Measurements from ENCODE around the gene ARMC2. TPM values are rescaled to one million over a fixed set of nuclear protein-coding genes. Genes with fewer than 3 reads are reported as not detected.
A peak's percentile ranks its signal among the peaks of the same experiment; 100 is the strongest.
"Not testable (repeated sequence)": the region's sequence is repeated elsewhere in the genome, so short reads cannot be mapped to it uniquely, and the experiment has no call there.

The ARMC2 gene
- total RNA-seq, 1 donor from 2014 or later, result 4.7 TPM

DNA sequence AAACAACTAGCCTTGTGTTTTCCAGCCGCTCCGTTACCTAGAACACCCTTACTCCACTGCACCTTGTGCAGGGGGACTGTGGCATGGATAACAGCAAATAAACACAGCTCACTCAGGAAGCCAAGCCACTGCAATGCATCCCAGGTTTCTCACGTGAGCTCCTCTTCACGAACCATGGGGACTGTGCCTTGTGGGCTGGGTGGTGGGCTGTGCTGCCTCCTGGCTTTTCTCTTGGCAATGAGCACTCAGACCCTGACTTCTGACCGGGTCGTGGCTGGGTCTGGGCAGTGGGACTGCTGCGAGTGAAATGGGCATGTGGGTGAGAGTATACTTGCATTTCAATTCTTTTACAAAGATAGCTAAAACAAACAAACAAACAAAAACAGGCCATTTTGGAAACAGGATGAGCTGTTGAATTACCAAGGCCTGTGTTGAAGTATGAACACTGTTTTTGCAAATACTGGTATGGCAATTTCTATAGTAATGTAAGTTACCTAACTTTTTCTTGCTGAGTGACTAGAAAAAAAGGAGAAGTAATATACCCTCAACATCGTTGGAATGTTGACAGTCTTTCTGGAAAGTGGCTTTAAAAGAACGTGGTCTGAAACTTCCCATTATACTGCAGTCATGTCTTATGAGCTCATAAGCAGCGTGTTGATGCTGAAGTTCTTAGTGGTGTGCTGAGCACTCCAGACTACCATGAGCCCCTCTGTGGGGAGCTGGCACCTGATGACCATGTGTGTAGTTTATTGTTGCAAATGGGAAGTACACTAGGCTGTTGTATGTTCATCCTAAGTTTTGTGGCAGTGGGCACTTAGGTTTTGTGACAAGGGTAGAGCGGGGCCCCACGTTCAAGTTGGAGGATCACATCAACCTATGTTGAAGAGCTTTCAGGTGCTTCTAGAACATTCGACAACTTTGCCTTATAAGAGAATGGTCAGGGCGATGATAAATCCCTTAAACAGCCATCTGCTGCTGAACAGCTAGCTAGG lies 120.4 kb downstream of the ARMC2 start:
- H3K9ac ChIP-seq (ENCODE audit: low read depth in 1 of 3, low read length in 3 of 3), result no peak overlapping the region
- H3K27me3 ChIP-seq (ENCODE audit: control insufficient read depth in 3 of 3, insufficient read depth in 3 of 3, low read length in 3 of 3), result no peaks in the 10 kb centered on the region
- H3K4me1 ChIP-seq (ENCODE audit: control insufficient read depth in 3 of 3, insufficient read depth in 3 of 3, low read length in 3 of 3), result peaks cover 14 to 25% (median 19%) of the 10 kb centered on the region in 3 donors
- no peaks in the 10 kb centered on the region for H3K9me3 ChIP-seq (ENCODE audit: control insufficient read depth in 3 of 3, low read length in 3 of 3)
- no peaks in the 10 kb centered on the region for H3K36me3 ChIP-seq (ENCODE audit: control insufficient read depth in 3 of 3, insufficient read depth in 3 of 3, low read length in 3 of 3)
- H3K4me3 ChIP-seq (ENCODE audit: low read length in 3 of 3), result no peak overlapping the region
- peak overlapping the region; percentile 80 for H3K27ac ChIP-seq (ENCODE audit: low read depth, low read length)

DNA sequence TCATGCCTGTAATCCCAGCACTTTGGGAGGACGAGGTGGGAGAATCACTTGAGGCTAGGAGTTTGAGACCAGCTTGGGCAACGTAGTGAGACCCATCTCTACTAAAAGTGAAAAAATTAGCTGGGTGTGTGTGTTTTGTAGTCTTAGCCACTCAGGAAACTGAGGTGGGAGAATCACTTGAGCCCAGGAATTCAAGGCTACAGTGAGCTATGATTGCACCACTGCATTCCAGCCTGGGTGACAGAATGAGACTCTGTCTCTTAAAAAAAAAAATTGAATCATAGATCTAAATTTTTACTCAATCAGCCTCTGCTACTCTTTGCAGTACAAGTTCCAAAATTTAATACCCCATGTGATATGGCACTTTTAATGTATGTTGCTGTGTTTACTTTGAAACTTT lies 121.6 kb downstream of the ARMC2 start:
- peaks cover 14 to 28% (median 19%) of the 10 kb centered on the region in 3 donors for H3K4me1 ChIP-seq (ENCODE audit: control insufficient read depth in 3 of 3, insufficient read depth in 3 of 3, low read length in 3 of 3)
- H3K27ac ChIP-seq (ENCODE audit: low read depth, low read length), result peak overlapping the region; percentile 8

DNA sequence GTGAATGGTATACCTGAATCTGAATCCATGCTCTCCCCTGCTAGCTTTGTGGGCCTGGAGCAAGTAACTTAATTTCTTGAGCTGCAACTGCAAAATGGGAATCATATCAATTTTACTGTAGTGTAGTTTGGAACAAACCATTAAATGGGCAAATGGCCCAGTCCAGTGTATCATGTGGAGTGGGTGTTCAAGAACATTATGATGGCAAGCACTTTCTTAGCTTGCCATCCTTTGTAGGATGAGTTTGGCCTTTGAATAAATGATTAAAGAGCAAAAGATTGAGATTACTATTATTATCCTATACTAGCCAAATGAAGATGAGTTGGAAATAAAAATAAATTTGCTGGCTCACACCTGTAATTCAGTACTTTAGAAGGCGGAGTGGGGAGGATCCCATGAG lies 126.0 kb downstream of the ARMC2 start:
- no peak overlapping the region for H3K9ac ChIP-seq (ENCODE audit: low read depth in 1 of 3, low read length in 3 of 3)
- peaks cover 6 to 10% (median 8%) of the 10 kb centered on the region in 3 donors for H3K4me1 ChIP-seq (ENCODE audit: control insufficient read depth in 3 of 3, insufficient read depth in 3 of 3, low read length in 3 of 3)
- no peak overlapping the region for H3K27ac ChIP-seq (ENCODE audit: low read depth, low read length)
- no peaks in the 10 kb centered on the region for H3K27me3 ChIP-seq (ENCODE audit: control insufficient read depth in 3 of 3, insufficient read depth in 3 of 3, low read length in 3 of 3)
- no peaks in the 10 kb centered on the region for H3K9me3 ChIP-seq (ENCODE audit: control insufficient read depth in 3 of 3, low read length in 3 of 3)
- H3K36me3 ChIP-seq (ENCODE audit: control insufficient read depth in 3 of 3, insufficient read depth in 3 of 3, low read length in 3 of 3), result no peaks in the 10 kb centered on the region
- no peak overlapping the region for H3K4me3 ChIP-seq (ENCODE audit: low read length in 3 of 3)

More for the DNA sequence above, 121.6 kb downstream of the ARMC2 start:
- H3K9ac ChIP-seq (ENCODE audit: low read depth in 1 of 3, low read length in 3 of 3), result no peak overlapping the region
- H3K36me3 ChIP-seq (ENCODE audit: control insufficient read depth in 3 of 3, insufficient read depth in 3 of 3, low read length in 3 of 3), result no peaks in the 10 kb centered on the region
- no peak overlapping the region for H3K4me3 ChIP-seq (ENCODE audit: low read length in 3 of 3)
- H3K27me3 ChIP-seq (ENCODE audit: control insufficient read depth in 3 of 3, insufficient read depth in 3 of 3, low read length in 3 of 3), result no peaks in the 10 kb centered on the region
- H3K9me3 ChIP-seq (ENCODE audit: control insufficient read depth in 3 of 3, low read length in 3 of 3), result no peaks in the 10 kb centered on the region

DNA sequence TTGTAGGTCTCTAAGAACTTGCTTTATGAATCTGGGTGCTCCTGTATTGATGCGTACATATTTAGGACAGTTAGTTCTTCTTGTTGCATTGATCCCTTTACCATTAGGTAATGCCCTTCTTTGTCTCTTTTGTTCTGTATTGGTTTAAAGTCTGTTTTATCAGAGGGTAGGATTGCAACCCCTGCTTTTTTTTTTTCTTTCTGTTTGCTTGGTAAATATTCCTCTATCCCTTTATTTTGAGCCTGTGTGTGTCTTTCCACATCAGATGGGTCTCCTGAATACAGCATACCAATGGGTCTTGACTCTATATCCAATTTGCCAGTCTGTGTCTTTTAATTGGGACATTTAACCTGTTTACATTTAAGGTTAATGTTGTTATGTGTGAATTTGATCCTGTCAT lies 130.4 kb downstream of the ARMC2 start:
- H3K4me1 ChIP-seq (ENCODE audit: control insufficient read depth in 3 of 3, insufficient read depth in 3 of 3, low read length in 3 of 3); H3K9ac ChIP-seq (ENCODE audit: low read depth in 1 of 3, low read length in 3 of 3); H3K36me3 ChIP-seq (ENCODE audit: control insufficient read depth in 3 of 3, insufficient read depth in 3 of 3, low read length in 3 of 3); H3K9me3 ChIP-seq (ENCODE audit: control insufficient read depth in 3 of 3, low read length in 3 of 3); H3K27me3 ChIP-seq (ENCODE audit: control insufficient read depth in 3 of 3, insufficient read depth in 3 of 3, low read length in 3 of 3); H3K4me3 ChIP-seq (ENCODE audit: low read length in 3 of 3); H3K27ac ChIP-seq (ENCODE audit: low read depth, low read length): not testable (repeated sequence)

DNA sequence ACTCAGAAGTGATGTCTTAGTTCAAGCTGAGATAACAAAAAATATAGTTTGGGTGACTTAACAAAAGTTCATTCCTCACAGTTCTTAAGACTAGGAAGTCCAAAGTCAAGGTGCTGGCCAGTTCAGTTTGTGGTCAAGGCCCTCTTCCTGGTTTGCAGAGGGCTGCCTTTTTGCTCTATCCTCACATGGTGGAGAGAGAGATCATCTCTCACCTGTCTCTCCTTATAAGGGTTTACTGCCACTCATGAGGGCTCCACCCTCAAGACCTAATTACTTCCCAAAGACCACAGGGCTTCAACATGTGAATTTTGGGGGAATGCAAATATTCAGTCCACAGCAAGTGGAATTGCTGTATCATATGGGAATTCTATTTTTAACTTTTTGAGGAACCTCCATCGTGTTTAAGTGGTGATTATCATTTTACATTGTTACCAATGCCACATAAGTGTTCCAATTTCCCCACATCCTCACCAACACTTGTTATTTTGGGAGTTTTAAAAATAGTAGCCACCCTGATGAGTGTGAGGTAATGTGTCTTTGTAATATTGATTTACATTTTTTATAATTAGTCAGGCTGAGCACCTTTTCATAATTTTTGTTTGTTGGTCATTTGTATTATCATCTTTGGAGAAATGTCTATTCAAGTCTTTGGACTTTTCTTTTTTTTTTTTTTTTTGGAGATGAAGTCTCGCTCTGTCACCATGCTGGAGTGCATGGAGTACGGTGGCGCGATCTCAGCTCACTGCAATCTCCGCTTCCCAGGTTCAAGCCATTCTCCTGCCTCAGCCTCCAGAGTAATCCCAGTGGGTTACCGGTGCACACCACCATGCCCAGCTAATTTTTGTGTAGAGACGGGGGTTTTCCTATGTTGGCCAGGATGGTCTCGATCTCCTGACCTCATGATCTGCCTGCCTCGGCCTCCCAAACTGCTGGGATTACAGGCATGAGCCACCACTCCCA lies 134.2 kb downstream of the ARMC2 start:
- Histone ChIP-seq H3K4me3 (ENCODE audit: low read length in 3 of 3) (no peak overlapping the region), H3K4me1 (ENCODE audit: control insufficient read depth in 3 of 3, insufficient read depth in 3 of 3, low read length in 3 of 3) (no peaks in the 10 kb centered on the region), H3K9me3 (ENCODE audit: control insufficient read depth in 3 of 3, low read length in 3 of 3) (no peaks in the 10 kb centered on the region), H3K9ac (ENCODE audit: low read depth in 1 of 3, low read length in 3 of 3) (no peak overlapping the region), H3K27me3 (ENCODE audit: control insufficient read depth in 3 of 3, insufficient read depth in 3 of 3, low read length in 3 of 3) (no peaks in the 10 kb centered on the region), H3K36me3 (ENCODE audit: control insufficient read depth in 3 of 3, insufficient read depth in 3 of 3, low read length in 3 of 3) (peaks cover 3 to 16% (median 11%) of the 10 kb centered on the region in 3 donors), H3K27ac (ENCODE audit: low read depth, low read length) (no peak overlapping the region)

DNA sequence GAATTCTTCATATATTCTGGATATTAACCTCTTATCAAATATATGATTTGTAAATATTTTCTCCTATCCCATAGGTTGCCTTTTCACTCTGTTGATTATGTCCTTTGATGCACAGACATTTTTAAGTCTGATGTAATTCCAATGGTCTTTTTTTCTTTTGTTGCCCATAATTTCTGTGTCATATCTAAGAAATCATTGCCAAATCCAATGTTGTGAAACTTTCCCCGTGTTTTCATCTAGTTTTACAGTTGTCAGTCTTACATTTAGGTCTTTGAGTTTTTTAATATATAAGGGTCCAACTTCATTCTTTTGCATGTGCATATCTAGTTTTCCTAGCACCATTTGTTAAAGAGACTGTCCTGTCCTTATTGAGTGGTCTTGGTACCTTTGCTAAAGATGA lies 134.9 kb downstream of the ARMC2 start:
- H3K27ac ChIP-seq (ENCODE audit: low read depth, low read length), result no peak overlapping the region
- peaks cover 4 to 23% (median 16%) of the 10 kb centered on the region in 3 donors for H3K36me3 ChIP-seq (ENCODE audit: control insufficient read depth in 3 of 3, insufficient read depth in 3 of 3, low read length in 3 of 3)
- no peak overlapping the region for H3K9ac ChIP-seq (ENCODE audit: low read depth in 1 of 3, low read length in 3 of 3)
- H3K27me3 ChIP-seq (ENCODE audit: control insufficient read depth in 3 of 3, insufficient read depth in 3 of 3, low read length in 3 of 3), result no peaks in the 10 kb centered on the region
- no peaks in the 10 kb centered on the region for H3K9me3 ChIP-seq (ENCODE audit: control insufficient read depth in 3 of 3, low read length in 3 of 3)
- no peaks in the 10 kb centered on the region for H3K4me1 ChIP-seq (ENCODE audit: control insufficient read depth in 3 of 3, insufficient read depth in 3 of 3, low read length in 3 of 3)
- H3K4me3 ChIP-seq (ENCODE audit: low read length in 3 of 3), result no peak overlapping the region

DNA sequence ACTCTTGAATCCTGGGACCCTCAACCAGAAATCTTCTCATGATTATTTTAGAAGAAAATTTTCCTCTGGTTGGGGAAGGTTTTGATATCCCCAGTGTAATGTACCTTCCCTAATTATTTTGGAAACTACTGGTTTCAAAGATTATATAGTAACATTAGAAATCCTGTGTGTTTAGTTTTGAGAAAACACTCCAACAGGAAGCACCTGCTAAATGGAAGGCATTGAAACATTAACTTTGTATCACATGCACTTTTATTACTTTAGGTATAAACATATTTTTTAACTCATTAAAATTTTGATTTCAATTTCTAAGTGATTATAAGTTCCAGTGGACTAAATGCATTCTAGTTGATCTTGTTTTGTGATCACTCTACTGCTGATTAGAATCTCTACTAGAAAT lies 137.1 kb downstream of the ARMC2 start:
- H3K36me3 ChIP-seq (ENCODE audit: control insufficient read depth in 3 of 3, insufficient read depth in 3 of 3, low read length in 3 of 3), result peaks cover 19 to 40% (median 34%) of the 10 kb centered on the region in 3 donors
- H3K27ac ChIP-seq (ENCODE audit: low read depth, low read length), result no peak overlapping the region

DNA sequence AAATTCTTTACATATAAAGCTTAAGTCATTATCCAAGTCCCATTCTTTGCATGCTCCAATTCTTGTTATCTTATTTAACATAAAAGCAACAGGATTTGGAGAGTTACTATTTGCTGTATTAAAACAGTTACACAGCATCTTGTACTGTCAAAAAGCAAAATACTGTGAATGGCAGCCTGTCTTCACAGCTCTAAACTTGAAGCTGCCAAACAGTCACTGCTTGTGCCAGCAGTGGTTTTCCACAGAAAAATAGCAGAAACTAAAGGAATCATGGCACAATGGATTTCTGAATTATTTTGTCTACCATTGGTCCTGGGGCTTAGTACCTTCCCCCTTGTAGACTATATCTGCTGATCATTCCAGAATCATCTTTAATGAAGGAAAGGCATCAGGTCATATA lies 138.9 kb downstream of the ARMC2 start:
- Histone ChIP-seq H3K27me3 (ENCODE audit: control insufficient read depth in 3 of 3, insufficient read depth in 3 of 3, low read length in 3 of 3) (no peaks in the 10 kb centered on the region), H3K27ac (ENCODE audit: low read depth, low read length) (no peak overlapping the region), H3K9ac (ENCODE audit: low read depth in 1 of 3, low read length in 3 of 3) (no peak overlapping the region), H3K4me3 (ENCODE audit: low read length in 3 of 3) (no peak overlapping the region), H3K36me3 (ENCODE audit: control insufficient read depth in 3 of 3, insufficient read depth in 3 of 3, low read length in 3 of 3) (peaks cover 28 to 58% (median 53%) of the 10 kb centered on the region in 3 donors), H3K9me3 (ENCODE audit: control insufficient read depth in 3 of 3, low read length in 3 of 3) (no peaks in the 10 kb centered on the region), H3K4me1 (ENCODE audit: control insufficient read depth in 3 of 3, insufficient read depth in 3 of 3, low read length in 3 of 3) (no peaks in the 10 kb centered on the region)

More for the DNA sequence above, 137.1 kb downstream of the ARMC2 start:
- no peaks in the 10 kb centered on the region for H3K27me3 ChIP-seq (ENCODE audit: control insufficient read depth in 3 of 3, insufficient read depth in 3 of 3, low read length in 3 of 3)
- no peaks in the 10 kb centered on the region for H3K9me3 ChIP-seq (ENCODE audit: control insufficient read depth in 3 of 3, low read length in 3 of 3)
- H3K4me1 ChIP-seq (ENCODE audit: control insufficient read depth in 3 of 3, insufficient read depth in 3 of 3, low read length in 3 of 3), result no peaks in the 10 kb centered on the region
- H3K4me3 ChIP-seq (ENCODE audit: low read length in 3 of 3), result no peak overlapping the region
- no peak overlapping the region for H3K9ac ChIP-seq (ENCODE audit: low read depth in 1 of 3, low read length in 3 of 3)

DNA sequence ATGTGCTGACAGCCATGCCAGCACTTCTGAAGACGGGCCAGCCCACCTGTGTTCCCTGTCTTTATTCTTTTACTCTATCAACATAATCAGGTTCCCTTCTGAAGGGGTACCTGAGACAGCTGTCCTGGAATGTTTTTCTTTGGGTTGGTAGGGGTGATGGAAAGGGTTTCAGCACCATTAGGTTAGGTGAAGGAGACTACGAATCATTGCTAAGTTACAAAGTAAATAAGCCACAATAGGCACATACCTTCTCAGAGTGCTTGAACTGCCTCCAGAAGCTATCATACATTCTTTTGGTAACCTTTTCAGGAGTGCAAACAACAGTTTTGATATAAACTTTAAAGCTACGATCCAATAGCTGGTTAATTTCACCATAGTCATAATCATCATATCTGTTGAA lies 140.1 kb downstream of the ARMC2 start:
- Histone ChIP-seq H3K27ac (ENCODE audit: low read depth, low read length) (no peak overlapping the region), H3K4me3 (ENCODE audit: low read length in 3 of 3) (no peak overlapping the region), H3K9me3 (ENCODE audit: control insufficient read depth in 3 of 3, low read length in 3 of 3) (no peaks in the 10 kb centered on the region), H3K4me1 (ENCODE audit: control insufficient read depth in 3 of 3, insufficient read depth in 3 of 3, low read length in 3 of 3) (no peaks in the 10 kb centered on the region), H3K9ac (ENCODE audit: low read depth in 1 of 3, low read length in 3 of 3) (no peak overlapping the region), H3K27me3 (ENCODE audit: control insufficient read depth in 3 of 3, insufficient read depth in 3 of 3, low read length in 3 of 3) (no peaks in the 10 kb centered on the region), H3K36me3 (ENCODE audit: control insufficient read depth in 3 of 3, insufficient read depth in 3 of 3, low read length in 3 of 3) (peaks cover 28 to 64% (median 63%) of the 10 kb centered on the region in 3 donors)

All from skeletal muscle tissue (tissue), 4 donors.